Muscle of arm (tissue), 14 donors: ENCODE measurements around the gene GPR139. TPM values are rescaled to one million over a fixed set of nuclear protein-coding genes. Genes with fewer than 3 reads are reported as not detected.

Experiments
- DNase-seq: peaks from one replicate; pipeline ENCODE4 v3.0.0-alpha.2; 2013
- long read RNA-seq, 11 donors: transcript quantifications; one replicate each; lab custom pipeline, GENCODE V29; 2026
- polyA plus RNA-seq, 12 donors: library from polyadenylated mRNA; unstranded; fragments of 120-200 nt; gene quantifications; one replicate each; pipeline ENCODE4 v1.2.1, GENCODE V29; 2013; ENCODE audit not compliant: insufficient read length in 12 of 12

The GPR139 gene
- polyA plus RNA-seq, result not detected
- long read RNA-seq, donor 1, result 0 reads
- long read RNA-seq, donor 2, result 0 reads
- long read RNA-seq, donor 3, result 0 reads
- long read RNA-seq, donor 4, result 0 reads
- long read RNA-seq, donor 5, result 0 reads
- long read RNA-seq, donor 6, result 0 reads
- long read RNA-seq, donor 7, result 0 reads
- long read RNA-seq, donor 8, result 0 reads
- long read RNA-seq, donor 9, result 0 reads
- long read RNA-seq, donor 10, result 0 reads
- long read RNA-seq, donor 11, result 0 reads

DNA sequence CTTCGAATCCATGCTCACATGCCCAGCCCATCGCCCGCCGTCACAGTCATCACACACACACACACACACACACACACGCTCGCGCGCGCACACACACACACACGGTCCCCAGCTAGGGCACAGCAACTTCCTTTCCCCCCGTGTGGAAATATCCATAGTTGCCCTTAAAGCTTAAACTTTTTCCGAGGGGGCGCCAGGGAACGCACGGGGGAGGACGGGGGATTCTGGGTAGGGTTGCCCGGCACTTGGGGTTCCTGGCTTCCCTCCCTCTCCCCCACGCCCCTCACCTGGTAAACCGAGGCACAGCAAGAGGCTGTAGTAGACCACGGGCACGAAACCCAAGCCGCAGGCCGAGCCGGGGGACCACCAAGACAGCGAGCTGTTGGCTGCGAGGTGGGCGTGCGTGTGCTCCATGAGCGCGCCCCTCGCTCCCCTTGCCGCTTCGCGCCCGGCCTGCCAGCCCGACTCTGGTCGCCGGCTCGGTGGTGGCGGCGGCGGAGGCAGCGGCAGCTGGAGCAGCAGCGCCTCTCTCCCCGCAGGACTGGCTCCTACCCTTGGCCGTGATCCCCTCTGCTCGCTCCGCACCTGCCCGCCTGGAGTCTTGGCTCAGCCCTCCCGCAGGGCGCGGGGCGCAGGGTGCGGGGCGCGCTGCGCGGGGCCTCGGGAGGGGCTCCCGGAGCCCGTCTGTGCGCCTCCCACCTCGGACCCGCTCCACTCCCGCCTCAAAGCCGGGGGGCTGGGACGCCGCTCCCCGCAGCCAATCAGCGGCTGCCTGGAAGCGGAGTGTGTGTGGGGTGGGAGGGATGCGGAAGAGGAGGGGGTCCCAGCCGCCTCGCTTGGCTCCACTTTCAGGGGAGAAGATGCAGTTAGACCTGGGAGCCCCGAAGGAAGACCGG lies at the start of gene GPR139:
Gene GPR139, minus strand, starts transcription at position 688 of the 896 bp plus-strand sequence. Its CDS starts 274 bp downstream, at position 414.
- DNase-seq, result no peak

DNA sequence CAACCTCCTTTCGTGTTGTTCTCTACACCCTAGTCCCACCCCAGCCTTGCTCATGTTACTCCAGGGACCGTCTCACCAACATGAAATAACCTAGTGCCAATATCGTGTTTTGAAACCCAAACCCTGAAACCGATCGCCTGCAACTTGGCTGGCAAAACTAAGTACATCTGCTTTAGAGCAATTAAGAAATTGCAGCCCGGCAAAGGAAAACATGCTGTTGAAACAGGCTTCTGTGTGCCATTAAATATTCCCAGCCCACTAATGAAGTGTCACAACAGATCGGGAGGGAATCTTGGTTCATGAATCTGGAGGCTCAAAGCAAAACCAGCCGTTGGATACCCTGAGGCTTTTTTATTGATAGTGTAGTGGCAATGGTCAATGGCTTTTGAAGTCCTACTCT lies 48.3 kb upstream of the GPR139 start:
- no peak for DNase-seq

DNA sequence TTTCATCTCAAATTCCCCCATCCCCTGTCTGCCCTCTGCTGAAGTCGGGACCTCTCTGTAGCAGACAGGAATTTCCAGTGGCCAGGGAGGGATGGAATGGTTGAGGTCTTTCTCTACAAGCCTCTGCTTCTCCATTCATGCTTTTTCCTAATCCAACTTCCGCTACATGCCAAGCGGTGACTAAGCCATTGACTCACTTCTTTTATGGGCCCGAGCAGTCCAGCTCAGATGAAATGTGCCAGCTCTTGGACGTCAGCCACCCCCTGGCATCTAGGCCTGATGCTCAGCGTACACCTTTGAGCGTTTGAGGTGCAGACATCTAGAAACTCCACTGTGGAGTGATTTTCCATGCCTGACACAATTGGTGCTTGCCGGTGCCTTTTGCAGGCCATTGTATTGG lies 40.7 kb upstream of the GPR139 start:
- DNase-seq, result no peak

DNA sequence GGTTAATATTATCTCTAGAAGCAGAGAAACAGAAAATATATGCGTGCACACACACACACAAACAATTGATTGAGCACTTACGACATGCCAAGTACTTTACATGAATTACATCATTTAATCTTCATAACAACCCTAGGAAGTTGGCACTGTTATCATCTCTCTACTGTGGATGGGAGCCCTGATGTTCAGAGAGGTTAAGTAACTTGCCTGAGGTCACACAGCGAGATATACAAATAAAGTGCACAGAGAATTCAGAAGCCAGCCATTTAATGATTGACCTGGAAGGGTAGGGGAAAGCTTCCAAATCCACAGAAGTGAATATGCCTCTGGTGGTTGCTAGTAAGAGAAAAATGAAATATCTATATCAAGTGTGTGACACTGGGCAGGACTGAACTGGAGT lies 37.5 kb upstream of the GPR139 start:
- DNase-seq, result no peak

DNA sequence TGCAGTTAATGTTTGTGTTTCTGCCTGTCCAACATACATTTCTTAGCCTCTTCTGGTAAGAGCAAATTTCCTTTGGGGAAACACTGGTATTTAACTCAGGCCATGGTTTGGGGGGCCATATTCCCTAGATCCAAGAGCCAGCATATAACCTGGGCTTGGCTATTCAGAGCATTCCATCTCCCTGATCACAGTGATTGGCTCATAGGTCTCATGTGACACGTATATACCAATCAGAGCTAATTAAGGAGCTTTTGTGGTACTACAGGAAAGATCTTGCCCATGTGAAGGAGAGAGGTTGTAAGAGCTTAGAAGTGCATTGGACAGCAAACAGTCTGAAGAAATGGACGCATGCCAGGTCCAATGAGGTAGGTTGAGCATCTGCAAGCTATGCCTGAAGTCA lies 33.4 kb upstream of the GPR139 start:
- DNase-seq, result no peak

DNA sequence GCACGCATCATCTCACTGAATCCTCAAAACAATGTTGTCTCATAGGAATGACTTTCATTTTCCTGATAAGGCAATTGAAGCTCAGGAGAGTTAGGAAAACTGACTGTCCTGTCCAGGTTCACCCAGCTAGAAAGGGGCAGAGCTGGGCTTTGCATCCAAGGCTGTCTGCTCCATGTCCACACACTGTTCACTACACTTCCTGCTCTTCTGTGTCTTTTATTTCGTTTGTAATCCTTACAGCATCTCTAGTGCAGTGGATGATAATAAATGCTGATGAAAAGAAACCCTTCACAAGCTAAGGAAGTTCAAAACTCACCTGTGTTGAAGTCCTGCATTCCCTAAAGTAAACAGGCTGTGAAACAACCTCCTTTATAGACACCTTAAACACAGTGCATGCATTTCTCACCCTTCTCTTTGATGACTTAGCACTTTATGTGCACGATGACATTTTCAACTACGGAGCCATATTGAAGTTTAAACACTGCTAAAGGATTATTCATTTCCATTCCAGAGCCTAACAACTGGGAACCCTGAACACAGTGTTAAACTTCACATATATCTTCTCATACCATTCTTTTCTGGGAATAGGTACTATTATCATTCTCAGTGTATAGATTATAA lies 31.0 kb upstream of the GPR139 start:
- DNase-seq, result no peak

DNA sequence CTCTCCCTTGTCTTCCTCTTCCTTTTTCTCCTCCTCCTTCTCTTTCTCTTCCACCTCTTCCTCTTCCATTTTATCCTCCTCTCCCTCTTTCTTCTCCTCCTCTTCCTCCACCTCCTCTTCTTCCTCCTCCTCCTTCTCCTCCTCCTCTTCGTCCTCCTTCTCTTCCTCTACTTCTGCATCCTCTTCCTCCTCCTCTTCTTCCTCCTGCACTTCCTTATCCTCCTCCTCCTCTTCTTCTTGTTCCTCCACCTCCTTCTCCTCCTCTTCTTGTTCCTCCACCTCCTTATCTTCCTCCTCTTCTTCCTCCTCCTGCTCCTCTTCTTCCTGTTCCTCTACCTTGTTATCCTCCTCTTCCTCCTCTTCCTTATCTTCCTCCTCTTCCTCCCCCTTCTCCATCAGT lies 28.8 kb upstream of the GPR139 start:
- DNase-seq, result no peak

DNA sequence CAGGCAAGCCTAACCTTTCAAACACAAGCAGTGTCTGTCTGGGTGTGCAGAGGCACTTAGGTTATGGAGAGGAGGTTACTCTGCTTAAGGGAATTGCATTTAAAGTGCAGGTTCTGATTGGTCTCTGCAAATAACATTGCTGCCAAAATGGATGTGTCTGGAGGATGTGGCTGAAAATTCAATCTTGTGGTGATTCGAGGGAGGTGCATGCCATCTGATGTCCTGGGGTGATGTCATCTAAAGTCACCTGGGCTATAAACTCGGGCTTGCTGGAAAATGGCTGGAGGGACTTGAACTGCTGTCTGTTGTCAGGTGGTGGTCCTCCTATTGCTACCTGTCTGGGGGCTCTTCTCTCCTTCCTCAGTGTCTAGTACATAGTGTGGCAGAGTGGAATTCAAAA lies 28.3 kb upstream of the GPR139 start:
- no peak for DNase-seq

DNA sequence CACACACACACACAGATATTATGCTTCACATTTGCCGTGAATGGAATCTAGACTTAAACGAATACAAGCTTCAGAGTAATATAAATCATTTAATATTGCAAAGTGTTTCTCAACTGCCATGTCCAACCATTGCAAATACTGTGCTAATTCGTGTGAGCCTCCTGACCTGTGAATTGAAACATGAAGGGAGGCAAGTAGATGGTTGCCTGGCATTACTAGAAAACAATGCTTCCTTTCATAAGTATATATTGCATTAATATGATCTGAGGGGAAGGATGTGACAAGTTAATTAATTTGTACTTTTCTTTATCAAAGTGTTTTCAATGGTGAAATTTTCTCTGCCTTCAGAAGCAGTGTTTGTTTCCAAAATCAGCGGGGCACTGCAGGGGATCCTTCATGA lies 25.7 kb upstream of the GPR139 start:
- no peak for DNase-seq

DNA sequence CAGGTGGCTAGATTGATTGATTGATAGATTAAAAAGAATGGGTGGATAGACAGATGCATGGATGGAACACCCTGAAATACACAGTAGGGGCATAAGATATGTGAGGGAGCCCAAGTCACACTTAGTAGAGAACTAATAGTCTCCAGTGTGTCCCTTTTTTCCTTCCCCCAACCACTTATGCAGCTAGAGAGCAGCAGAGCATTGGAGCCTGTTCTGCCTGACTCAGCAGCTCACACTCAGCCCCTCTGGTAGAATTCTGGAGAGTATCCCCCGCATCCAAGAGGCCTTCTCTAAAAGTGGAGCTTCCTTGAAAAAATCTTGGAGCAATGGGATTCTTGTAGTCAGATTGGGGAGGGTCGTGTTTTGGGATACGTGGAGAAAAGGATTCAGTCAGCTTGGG lies 20.5 kb upstream of the GPR139 start:
- no peak for DNase-seq

DNA sequence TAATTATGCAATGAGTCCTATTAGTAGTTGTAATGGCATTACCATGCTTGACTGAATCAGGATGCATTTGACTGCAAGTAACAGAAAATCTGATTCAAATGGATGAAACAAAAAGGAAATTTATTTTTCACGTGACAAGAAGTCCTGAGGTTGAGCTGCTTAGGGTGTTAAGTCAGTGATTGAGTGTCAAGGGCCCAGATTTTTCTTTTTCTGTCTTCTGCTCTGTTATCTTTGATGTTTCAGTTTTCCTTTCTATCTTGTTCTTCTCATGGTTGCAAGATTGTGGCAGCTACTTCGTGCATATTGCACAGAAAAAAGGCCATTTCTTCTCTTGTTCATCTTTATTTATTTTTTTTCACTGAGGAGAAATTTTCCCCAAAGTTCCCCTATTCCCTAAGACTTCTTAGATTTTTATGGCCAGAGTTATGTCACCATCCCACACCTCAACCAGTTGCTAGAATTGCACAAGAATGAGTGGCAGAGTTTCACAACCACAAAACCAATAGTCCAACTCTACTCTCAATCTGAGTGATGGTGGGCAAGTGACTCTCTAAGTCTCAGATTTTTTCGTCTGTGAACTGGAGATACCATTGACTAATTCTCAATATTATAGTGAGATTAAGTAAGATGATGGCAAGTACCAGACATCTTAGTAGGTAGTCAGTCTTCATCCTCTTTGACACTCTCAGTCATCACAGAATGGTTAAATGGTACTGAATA lies 15.7 kb upstream of the GPR139 start:
- no peak for DNase-seq

DNA sequence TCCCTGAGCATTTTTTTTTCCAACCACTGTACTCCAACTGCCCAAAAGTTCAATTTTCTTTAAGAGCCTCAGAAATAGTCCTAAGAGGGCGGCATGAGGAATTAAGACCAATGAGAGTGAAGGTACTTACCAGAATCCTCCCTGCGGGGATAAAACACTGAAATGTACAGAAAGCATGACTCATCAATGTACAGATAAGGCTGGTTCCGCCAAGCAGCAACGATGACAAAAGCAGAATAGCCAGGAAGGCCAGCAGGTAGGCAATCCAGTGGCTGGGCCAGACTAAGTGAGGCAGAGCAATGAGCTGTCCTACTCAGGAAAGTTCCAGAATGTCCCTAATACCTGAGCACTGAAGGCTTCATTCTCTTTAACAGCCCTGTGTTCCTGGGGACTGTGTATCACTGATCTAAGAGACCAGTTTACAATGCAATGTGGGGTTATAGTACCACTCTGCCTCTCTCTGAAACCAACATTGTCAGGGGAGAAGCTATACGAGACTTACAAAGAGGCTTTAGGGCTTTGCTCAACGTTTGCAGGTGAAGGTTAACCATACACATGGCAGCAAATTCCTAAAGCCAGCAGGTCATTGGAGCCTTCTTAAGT lies 11.0 kb upstream of the GPR139 start:
- DNase-seq, result no peak

DNA sequence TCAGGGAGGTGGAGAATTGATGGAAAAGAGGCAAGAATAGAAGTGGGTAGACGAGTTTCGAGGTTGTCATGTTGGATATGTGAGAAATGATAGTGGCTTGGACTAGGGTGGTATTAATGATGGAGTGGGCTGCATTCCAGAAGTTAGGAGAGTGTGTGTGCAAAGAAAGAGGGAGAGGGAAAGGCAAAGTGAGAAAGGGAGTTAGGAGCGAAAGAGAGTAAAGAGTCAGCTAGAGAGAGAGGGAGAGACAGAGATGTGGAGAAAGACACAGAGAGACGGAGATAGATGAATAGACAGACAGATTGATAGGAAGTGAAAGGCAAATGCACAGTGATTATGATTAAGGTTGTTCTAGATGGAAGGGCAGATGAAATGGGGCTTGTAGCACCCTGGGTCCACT lies 5.4 kb upstream of the GPR139 start:
- DNase-seq, result no peak

DNA sequence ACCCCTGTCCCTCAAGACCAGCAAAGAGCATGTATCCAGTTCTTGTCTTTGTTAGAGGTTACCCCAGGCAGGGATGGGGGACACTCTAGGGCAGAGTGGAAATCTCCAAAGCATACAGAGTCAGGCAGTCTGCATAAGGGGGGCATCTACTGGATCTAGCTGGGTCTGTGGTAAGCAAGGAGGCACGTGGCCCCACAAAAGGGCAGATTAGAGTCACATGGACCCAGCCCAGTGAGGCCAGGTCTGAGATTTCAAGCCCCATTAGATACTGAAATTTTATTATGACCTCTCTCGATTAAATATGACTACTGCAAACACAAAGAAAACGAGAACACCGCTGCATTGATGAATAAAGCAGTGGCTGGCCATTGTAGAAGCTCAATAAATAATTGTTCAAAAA lies 1.6 kb upstream of the GPR139 start:
- DNase-seq, result no peak

DNA sequence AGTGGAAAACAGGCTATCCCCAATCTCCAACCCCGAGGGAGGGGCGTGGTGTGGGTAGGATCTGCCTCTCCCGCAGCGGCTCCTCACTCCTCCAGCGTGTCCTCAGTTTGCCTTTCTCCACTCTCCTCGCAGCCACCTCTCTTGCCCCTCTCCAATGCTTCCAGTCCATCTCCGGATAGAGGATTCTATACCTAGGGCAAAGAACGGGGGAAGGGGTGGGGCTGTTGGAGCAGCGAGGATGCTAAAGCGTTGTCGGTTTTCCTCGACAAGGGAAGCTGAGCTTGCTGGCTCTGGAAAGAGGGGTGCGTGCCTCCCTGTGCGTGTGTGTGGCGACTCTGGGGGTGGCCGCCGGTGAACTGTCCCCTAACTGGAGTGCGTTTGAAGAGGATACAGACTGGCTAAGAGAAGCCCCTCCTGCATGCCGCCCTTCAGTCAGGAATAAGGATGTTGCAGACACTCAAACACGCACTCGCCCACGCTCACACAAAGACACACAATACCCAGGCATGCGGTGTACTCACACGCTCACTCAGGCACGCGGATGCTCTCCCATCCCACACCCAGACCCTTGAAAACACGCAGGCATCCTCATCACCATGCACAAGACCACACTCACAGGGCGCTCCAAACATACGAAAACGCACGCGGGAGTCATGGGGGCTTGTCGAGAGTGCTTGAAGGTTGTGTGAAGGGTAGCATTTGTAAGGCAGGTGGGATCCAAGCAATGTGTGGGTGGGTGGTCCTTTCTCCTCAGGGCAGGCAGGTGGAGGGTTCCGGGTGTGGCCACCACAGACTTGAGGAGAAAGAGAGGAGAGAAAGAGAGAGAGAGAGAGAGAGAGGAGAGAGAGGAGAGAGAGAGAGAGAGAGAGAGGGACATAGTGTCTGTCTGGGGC lies 655 bp upstream of the GPR139 start:
- DNase-seq, result no peak

DNA sequence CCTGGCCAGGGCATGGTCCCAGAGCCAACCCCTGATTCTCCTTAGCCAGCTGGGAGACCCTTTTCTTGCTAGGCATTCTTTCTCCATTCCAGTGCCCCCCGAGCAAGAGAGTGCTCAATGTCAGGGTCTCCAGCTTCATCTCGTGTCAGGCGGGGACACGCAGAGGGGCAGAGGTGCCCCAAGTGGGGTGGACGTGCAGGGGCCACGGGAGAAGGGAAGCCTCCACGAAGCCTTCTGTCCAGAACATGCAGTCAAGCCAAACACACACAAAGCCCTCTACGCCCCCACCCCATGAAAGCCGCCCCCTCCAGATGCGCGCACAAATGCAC lies 852 bp downstream of the GPR139 start:
- no peak for DNase-seq

DNA sequence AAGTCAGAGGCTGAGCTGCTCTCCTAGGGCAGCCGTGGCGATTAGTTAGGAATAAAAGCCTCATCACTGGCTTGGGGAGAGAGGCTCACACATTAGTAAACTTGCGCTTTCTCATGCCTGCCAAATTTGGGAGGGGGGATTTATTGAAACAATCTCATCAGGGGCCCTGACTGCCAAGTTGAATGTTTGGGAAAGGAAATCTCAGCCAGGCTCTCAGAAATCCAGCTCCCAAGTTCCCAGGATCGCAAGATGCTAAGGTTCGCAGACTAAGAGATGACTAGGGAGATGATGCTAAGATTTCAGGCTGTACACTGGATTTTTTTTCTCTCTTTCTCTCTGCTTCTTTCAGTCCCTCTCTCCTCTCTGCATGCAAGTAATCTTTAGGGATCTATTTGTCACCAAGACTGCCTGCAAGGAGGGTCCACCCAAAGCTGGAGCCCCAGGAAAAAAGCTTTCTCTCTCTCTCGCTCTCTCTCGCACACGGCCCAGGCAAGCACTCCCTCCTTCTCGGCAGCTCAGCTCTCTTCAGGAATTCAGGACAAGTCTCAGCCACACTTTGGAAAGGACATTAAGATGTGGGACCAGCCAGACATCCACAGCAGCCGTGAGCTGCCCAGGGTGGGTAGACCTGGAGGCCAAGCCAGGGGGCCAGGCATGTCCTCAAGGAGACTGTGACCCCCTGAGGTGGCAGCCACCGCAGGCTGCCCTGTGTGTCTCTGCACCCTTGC lies 1.4 kb downstream of the GPR139 start:
- no peak for DNase-seq

DNA sequence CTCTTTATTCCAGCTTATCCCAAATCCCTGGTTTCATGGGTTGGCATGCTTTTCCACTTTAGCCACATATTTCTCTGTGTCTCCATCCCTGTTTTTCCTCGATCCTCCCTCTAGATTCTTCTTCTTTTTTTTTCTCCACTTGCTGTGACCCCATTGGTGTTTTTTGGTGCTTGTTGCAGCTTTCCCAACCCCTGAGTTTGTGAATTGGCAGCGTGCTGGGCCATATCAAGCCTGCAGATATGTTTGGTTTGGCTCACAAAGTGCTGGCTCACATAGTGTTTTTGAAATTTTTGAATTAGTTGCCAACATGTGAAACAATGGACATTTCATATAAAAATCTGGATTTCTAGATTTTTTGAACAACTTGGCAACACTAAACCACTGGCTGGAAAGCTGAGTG lies 8.8 kb downstream of the GPR139 start:
- no peak for DNase-seq

DNA sequence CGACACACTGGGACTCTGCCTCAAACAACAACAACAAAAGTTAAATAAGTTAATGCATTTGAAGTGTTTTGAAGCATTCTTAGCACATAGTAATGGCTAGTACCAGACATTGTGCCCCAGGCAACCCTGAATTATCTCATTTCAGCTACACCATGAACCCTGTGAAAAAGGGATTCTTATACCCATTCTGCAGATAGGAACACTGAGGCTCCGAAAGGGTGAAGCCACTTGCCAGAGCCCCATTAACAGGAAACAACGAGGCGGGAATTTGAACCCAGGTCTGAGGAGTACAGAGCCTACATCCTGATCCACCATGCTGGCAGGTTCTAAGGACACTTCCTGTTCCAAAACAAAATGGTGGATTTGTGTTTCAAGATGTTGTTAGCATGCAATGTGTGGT lies 9.2 kb downstream of the GPR139 start:
- DNase-seq, result no peak

DNA sequence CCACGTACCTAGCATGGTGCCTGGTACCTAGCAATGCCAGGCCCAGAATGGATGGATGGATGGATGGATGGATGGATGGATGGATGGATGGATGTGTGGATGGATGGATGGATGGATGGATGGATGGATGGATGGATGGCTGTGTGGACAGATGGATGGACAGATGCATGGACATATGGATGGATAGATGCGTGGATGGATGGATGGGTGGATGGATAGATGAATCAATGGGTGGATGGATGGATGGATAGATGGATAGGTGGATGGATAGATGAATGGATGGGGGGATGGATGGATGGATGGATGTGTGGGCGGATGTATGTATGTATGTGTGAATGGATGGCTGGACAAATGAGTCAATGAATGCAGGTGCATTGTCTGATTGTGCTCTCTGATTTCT lies 12.6 kb downstream of the GPR139 start:
- DNase-seq, result no peak
